Ramos (cell line): ENCODE measurements around the gene NRIP1.

Experiments used
- in situ Hi-C: fragments of 300-500 bp; cut with MboI; formaldehyde crosslinking; loops from one replicate; pipeline ENCODE4 v1.14.3; 2022; ENCODE audit warnings: low sequenced_read_pairs; ENCODE audit not compliant: unreplicated experiment

The NRIP1 gene

GRCh38 chr21:14982336-14982735, 82.5 kb downstream of the NRIP1 start:
- in situ Hi-C loops: no loop called here

- in situ Hi-C loops: no loop called here
Measured at GRCh38 chr21:14981246-14981645, 83.6 kb downstream of the NRIP1 start.

GRCh38 chr21:14979264-14979663, 85.5 kb downstream of the NRIP1 start:
- in situ Hi-C loops: no loop called here

GRCh38 chr21:14977814-14978213, 87.0 kb downstream of the NRIP1 start:
- in situ Hi-C loops: no loop called here

- in situ Hi-C loops: no loop called here
Measured at GRCh38 chr21:14975136-14975919, 89.5 kb downstream of the NRIP1 start.

GRCh38 chr21:14972678-14973077, 92.1 kb downstream of the NRIP1 start:
- in situ Hi-C loops: no loop called here

GRCh38 chr21:14968821-14969220, 96.0 kb downstream of the NRIP1 start:
- in situ Hi-C loops: no loop called here

GRCh38 chr21:14968029-14968428, 96.8 kb downstream of the NRIP1 start:
- in situ Hi-C loops: no loop called here

- in situ Hi-C loops: no loop called here
Measured at GRCh38 chr21:14964621-14965020, 100.2 kb downstream of the NRIP1 start.

- in situ Hi-C loops: no loop called here
Measured at GRCh38 chr21:14962217-14962616, 102.6 kb downstream of the NRIP1 start.

- in situ Hi-C loops: no loop called here
Measured at GRCh38 chr21:14961502-14961901, 103.3 kb downstream of the NRIP1 start.

GRCh38 chr21:14959343-14959742, 105.5 kb downstream of the NRIP1 start:
- in situ Hi-C loops: no loop called here

GRCh38 chr21:14957836-14958235, 107.0 kb downstream of the NRIP1 start:
- in situ Hi-C loops: no loop called here

GRCh38 chr21:14956807-14957206, 108.0 kb downstream of the NRIP1 start:
- in situ Hi-C loops: no loop called here

GRCh38 chr21:14955936-14956520, 108.8 kb downstream of the NRIP1 start:
- in situ Hi-C loops: no loop called here

GRCh38 chr21:14952916-14953315, 111.9 kb downstream of the NRIP1 start:
- in situ Hi-C loops: no loop called here

GRCh38 chr21:14949603-14950002, 115.2 kb downstream of the NRIP1 start:
- in situ Hi-C loops: no loop called here

GRCh38 chr21:14947613-14948160, 117.1 kb downstream of the NRIP1 start:
- in situ Hi-C loops: no loop called here

- in situ Hi-C loops: no loop called here
Measured at GRCh38 chr21:14945176-14945575, 119.6 kb downstream of the NRIP1 start.

GRCh38 chr21:14943616-14944015, 121.2 kb downstream of the NRIP1 start:
- in situ Hi-C loops: no loop called here

GRCh38 chr21:14942801-14943490, 121.9 kb downstream of the NRIP1 start:
- in situ Hi-C loops: no loop called here
